GM15510 (cell line): ENCODE measurements around the gene TMEM97.
A peak's percentile ranks its signal among the peaks of the same experiment; 100 is the strongest.

ENCODE experiments used
- POLR2A ChIP-seq: IDR thresholded peaks from 3 replicates; pipeline ENCODE4 v1.6.1; 2011; ENCODE audit warnings: borderline replicate concordance; ENCODE audit not compliant: insufficient read length; ENCODE audit errors: extremely low read depth

The TMEM97 gene

DNA sequence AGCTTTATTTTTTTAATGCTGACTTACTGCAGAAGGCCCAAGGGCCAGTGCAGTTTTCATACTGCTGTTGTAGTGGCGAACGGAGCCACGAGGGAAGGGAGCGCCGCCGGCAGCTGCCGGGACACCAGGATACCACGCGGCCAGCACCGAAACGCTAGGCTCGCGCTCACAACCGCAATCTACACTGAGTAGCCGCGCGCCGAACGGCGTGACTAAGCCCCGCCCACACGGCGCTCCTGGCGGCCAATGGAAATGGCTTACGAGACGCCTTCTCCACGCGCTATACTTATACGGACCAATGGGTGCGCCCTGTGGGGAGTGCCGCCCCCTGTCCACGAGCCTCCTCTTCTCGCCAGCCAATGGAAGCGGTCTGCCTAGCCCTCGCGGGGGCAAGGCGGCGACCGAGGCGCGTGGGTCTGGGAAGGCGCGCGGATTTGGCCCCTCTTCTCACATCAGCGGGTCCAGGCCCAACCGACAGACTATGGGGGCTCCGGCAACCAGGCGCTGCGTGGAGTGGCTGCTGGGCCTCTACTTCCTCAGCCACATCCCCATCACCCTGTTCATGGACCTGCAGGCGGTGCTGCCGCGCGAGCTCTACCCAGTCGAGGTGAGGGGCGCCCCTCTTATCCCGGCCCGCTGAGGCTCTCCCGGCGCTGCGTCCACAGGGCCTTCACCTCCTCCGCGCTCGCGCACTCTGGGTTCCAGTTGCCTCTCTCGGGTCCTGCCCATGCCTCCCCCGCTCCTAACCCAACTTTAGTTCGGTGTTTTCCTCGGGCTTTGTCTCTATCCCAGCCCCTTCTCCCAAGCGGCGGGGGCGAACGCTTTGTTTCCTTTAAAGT is at the start of gene TMEM97:
TSS of gene TMEM97 (plus strand) at position 442 of the 839 bp plus-strand sequence. CDS start at position 482, 40 bp downstream.
- TF ChIP-seq POLR2A = peak; percentile 70

DNA sequence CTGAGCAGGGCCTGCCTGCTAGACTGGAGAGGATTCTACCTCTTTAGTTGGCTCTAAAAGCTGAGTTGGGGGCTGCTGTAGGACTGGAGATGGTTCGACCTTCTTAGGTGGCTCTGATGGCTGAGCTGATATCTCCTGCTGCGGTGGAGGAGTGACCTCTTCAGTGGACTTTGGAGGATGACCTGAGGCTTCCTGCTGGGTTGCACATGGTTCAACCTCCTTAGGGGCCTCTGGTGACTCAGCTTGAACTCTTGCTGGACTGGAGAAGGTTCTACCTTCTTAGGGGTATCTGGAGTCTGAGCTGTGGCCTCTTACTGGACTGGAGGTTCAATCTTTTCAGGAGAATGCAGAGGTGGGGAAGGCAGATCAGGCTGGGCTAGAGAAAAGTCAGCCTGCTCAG is 48.9 kb upstream of the TMEM97 start:
- TF ChIP-seq POLR2A = no peak

DNA sequence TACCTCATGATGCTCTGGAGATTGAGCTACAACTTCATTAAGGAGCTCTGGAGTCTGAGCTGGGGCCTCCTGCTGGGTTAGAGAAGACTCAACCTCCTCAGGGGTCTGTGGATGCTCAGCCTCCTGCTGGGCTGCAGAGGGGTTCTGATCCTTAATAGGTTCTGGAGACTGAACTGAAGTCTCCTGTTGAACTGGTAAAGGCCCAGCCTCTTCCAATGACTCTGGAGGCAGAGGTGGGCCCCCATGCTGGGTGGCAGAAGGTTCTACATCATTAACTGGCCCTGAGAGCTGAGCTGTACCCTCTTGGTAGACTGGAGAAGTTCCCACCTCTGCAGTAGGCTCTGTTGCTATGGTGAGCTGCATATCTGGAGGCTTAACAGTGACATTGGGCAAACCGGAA is 48.1 kb upstream of the TMEM97 start:
- no peak for TF ChIP-seq POLR2A

DNA sequence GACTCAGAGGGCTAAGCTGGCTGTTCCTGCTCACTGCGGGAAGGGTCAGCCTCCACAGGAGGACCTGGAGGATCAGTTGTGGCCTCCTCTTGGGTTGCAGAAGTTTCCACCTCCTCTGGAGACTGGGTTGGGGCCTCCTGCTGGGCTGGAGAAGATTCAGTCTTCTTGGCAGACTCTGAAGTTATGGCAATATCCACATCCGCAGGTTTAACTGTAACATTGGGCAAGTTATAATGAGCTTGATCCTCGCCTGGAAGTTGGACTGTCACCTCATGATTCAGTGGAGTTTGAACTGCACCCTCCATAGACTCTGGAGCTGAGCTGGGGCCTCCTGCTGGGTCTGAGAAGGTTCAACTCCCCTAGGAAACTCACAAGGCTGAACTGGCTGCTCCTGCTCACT is 47.6 kb upstream of the TMEM97 start:
- TF ChIP-seq POLR2A = no peak

DNA sequence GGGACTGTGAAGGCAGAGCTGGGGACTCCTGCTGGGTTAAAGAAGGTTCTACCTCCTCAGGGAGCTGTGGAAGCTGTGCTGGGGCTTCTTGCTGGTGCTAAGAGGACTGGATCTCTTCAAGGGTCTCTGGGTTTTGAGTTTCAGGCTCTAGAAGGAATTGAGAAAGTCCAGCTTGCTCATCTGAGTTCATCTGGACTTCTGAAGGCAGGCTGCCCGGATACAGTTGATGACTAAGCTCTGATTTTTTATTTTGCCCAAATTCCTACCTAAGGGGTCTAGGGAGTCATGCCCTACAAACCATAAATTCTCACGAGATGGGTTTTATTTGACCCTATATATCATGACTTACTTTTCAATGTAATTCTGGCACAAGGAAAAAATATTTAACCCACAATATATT is 46.8 kb upstream of the TMEM97 start:
- no peak for TF ChIP-seq POLR2A

DNA sequence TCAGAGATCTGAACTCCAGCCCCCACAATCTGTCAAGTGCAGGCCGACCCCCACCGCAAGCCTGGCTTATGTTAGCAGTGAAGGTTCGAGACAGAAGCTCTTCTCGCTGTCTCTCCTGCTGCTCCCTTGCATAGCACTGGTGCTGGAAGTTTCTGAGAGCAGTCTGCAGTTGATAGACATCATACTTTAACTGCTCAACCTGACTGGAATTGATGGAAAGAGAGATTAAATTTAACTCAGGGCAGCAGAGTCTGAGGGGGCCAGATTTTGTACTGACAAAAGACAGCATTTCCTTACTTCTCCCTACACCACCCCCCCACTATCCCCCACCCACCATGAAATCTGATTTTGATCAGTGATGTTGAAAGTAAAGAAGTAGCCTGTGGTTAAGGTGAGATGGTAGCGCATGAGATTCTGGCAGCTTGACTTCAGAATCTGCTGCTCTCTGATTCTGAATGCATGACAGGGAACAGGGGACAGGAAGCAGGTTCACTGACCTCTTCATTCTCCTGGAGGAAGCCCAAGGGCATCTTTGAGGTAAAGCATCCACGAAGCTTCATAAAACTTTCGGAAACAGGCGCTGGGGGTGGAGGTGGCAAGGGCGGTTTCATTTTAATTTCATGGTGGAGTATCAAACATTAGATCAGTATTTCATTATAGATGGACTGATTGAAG is 44.3 kb upstream of the TMEM97 start:
- TF ChIP-seq POLR2A = no peak

DNA sequence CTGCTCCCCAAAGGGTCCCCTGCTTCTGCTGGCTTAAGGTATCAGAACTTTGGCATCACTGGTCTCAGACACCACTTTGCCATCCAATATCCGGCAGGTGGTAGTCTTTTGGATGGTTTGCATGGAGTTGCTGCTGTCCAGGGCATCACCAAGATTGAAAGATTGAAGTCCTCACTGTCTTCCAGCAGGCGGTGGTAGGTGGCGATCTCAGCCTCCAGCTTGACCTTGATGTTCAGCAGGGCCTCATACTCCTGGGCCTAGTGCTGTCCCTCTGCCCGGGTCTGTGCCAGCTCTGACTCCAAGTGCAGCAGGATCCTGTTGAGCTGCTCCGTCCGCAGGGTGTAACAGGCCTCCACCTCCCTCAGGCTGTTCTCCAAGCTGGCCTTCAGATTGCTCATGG is 43.0 kb upstream of the TMEM97 start:
- no peak for TF ChIP-seq POLR2A

DNA sequence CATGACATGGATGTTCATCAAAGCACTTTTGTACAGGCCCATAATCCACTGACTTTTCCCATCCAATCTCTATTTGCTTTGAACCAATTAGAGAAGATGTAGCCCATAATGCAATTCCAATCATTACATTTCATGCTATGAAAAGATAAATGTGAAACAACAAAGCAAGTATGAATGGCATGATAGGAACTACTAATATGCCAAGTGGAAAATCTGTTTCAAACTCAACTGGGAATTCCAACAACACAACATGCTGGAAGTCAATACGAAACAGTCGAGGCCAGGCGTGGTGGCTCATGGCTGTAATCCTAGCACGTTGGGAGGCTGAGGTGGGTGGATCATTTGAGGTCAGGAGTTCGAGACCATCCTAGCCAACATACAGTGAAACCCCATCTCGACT is 39.6 kb upstream of the TMEM97 start:
- TF ChIP-seq POLR2A = no peak

DNA sequence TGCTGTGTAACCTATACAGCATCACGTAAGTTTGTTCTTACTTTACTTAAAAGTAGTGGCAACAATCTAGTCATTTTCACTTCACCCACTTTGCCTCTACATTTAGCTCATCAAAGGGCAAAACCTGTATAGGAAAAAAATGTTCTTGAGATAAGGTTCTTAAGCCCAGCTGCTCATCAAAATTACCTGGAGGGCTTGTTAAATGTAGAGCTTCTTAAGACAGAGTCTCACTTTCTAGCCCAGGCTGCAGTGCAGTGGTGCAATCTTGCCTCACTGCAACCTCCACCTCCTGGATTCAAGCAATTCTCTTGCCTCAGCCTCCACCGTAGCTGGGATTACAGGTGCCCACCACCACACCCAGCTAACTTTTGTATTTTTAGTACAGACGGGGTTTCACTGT is 38.2 kb upstream of the TMEM97 start:
- TF ChIP-seq POLR2A = no peak

DNA sequence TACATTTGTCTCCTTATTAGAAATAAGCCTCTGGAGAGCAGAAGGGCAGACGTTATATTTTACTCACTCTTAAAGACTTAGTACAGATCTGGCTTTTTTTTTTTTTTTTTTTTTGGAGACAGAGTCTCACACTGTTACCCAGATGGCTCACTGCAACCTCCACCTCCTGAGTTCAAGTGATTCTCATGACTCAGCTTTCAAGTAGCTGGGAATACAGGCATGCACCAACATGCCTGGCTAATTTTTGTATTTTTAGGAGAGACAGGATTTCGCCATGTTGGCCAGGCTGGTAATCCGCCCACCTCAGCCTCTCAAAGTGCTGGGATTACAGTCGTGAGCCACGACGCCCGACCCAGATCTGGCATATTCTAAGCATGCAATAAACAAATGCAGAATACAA is 36.4 kb upstream of the TMEM97 start:
- no peak for TF ChIP-seq POLR2A

DNA sequence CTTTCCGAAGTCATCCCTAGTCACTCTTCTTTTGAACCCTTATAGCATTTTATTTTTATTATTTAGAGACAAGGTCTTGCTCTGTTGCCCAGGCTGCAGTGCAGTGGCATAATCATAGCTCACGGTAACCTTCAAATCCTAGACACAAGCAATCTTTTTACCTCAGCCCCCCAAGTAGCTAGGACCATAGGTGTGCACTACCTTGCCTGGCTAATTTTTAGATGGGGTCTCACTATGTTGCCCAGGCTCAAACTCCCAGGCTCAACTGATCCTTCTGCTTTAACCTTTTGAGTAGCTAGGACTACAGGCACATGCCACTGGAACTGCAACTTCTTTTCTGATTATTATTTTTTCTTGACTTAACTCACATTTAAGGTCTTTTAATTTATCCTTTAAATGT is 33.0 kb upstream of the TMEM97 start:
- TF ChIP-seq POLR2A = no peak

DNA sequence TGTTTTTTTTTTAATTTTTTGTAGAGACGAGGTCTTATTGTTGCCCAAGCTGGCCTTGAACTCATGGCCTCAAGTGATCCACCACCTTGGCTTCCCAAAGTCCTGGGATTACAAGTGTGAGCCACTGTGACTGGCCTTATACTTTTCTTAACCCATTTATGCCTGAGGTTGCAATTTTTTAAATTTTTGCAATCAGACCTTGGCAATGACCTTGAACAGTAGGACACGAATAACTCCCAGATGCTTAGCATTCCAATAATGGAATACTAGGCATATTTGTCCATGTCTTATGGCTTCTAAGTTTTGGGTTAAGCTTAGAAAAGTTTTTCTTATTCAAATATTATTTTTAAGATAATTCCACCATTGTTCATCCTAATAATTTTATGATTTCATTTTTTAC is 28.3 kb upstream of the TMEM97 start:
- no peak for TF ChIP-seq POLR2A

DNA sequence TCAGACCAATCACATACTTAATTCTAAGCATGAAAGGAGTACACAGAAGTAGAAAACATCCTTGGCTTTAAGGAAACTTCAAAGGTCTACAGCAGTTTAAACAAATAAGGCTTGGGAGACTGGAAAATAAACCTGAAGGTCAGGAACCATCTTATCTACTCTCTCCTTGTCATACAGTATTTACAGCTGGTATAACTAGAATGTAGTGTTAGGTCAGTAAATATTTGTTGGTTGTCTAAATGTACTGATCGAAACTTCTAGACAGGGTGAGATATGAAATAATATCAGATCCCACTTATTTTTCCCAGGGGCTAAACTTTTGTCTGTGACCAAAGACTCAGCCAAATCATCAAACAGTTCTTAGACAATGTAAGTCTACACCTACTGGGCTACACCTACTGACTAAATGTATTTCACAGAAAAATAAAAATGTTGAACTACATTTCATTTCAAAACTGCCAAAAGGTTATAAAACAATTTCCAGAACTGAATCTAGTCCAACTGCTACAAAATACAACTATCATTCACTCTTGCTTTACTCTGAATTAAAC is 27.1 kb upstream of the TMEM97 start:
- no peak for TF ChIP-seq POLR2A

DNA sequence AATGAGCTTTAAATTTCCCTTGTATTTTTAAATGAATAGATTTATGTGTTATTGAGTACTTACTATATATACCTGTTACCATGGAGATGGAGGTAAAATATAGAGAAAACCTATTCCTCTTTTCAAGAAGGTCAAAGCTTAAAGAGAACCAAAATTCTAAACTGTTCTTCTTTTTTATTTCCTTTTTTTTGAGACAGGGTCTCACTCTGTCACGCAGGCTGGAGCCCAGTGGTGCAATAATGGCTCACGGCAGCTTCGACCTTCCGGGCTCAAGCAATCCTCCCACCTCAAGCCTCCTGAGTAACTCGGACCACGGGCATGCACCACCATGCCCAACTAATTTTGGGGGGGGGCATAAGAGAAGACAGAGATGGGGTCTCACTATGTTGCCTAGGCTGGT is 25.0 kb upstream of the TMEM97 start:
- no peak for TF ChIP-seq POLR2A

DNA sequence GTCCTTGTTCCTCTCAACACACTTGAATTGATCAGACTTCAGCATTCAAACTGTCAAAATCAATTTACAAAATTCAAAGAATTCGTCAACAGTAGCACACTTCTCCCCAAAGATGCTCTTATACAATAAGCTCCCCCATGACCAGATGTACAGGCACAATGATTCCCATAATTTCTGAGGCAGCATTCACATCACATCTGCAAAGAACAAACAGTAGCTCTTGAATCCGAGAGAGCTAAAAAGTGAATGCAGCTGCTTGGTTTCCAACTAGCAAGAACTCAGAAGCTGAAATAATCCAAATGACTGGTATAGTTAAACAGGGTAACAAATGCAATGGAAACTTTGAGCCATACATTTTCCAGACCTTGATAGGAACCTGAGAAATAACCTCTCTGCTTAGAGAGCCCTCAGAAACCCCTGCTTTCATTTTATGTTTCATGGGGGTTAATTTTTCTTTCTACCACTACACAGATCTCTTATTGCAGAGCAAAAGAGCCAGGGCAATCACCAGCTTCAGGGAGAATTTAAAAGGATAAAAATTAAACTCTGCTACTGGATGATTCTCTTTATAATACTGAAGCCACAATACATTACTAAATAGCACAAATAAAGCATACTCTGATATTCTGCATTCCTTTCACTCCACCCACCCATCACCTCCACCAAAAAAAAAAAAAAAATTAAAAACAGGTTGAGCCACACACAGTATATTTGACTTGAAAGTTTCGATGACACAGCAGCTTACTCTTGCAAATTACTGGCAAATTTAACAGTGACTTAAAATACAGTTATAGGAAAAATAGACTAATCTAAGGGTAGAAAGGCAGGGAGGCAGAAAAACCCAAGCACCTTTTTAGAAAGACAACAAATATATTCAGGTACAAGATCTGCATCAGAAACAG is 23.1 kb upstream of the TMEM97 start:
- no peak for TF ChIP-seq POLR2A
